WTC11 (cell line): Measurements from ENCODE around the gene ERP44. TPM values are rescaled to one million over a fixed set of nuclear protein-coding genes. Genes with fewer than 3 reads are reported as not detected.

Experiments
- ATAC-seq: fragments of 200-7000 bp; cut with Tn5 transposase; 2 replicates; pipeline ENCODE4 v1.10.0; 2021; ENCODE audit warnings: mild to moderate bottlenecking, moderate library complexity
- CTCF ChIA-PET: fragments of 300-600 bp; sonication (Branson Sonifier 250); formaldehyde crosslinking; loops from one replicate; lab custom pipeline; 2021; ENCODE audit warnings: antibody characterized with exemption; lab: Charles Lee
- POLR2A ChIA-PET: fragments of 350-600 bp; sonication (Branson Sonifier 250); formaldehyde crosslinking; loops from one replicate; lab custom pipeline; 2021; ENCODE audit warnings: antibody characterized with exemption; lab: Charles Lee
- DNase-seq: peaks from one replicate; pipeline ENCODE4 v3.0.0; 2021; ENCODE audit warnings: low spot score
- H3K27ac Mint-ChIP-seq: 2 replicates; pipeline ENCODE4 v1.8.0; 2021; ENCODE audit warnings: mixed read lengths
- H3K27me3 Mint-ChIP-seq: 2 replicates; pipeline ENCODE4 v1.8.0; 2021; ENCODE audit warnings: low read depth, mild to moderate bottlenecking, moderate library complexity, mixed read lengths
- H3K36me3 Mint-ChIP-seq: 2 replicates; pipeline ENCODE4 v1.8.0; 2021; ENCODE audit warnings: mixed read lengths
- H3K4me1 Mint-ChIP-seq: 2 replicates; pipeline ENCODE4 v1.8.0; 2022; ENCODE audit warnings: mixed read lengths
- H3K4me3 Mint-ChIP-seq: 2 replicates; pipeline ENCODE4 v1.8.0; 2021; ENCODE audit warnings: mild to moderate bottlenecking, moderate library complexity, mixed read lengths
- H3K9me3 Mint-ChIP-seq: 2 replicates; pipeline ENCODE4 v1.8.0; 2021; ENCODE audit warnings: mixed read lengths
- AFF4 ChIP-seq: sonication (generic); formaldehyde crosslinking; IDR thresholded peaks from 2 replicates; pipeline ENCODE4 v1.8.1; 2023; ENCODE audit warnings: mild to moderate bottlenecking, missing genetic modification reagents, borderline replicate concordance
- E2F4 ChIP-seq: sonication (generic); formaldehyde crosslinking; IDR thresholded peaks from 2 replicates; pipeline ENCODE4 v1.8.1; 2022; ENCODE audit warnings: low read depth, mild to moderate bottlenecking, moderate library complexity, missing genetic modification reagents, borderline replicate concordance
- ELF4 ChIP-seq: sonication (generic); formaldehyde crosslinking; IDR thresholded peaks from 2 replicates; pipeline ENCODE4 v1.8.1; 2022; ENCODE audit warnings: low read depth, mild to moderate bottlenecking, moderate library complexity, missing genetic modification reagents
- EMX1 ChIP-seq: fragments of 250-450 bp; sonication (Bioruptor Pico); IDR thresholded peaks from 2 replicates; pipeline ENCODE4 v1.8.0; 2021; ENCODE audit warnings: mild to moderate bottlenecking
- ETV6 ChIP-seq: sonication (generic); formaldehyde crosslinking; IDR thresholded peaks from 2 replicates; pipeline ENCODE4 v1.8.1; 2022; ENCODE audit warnings: mild to moderate bottlenecking, missing genetic modification reagents
- FOXP4 ChIP-seq: sonication (generic); formaldehyde crosslinking; IDR thresholded peaks from 2 replicates; pipeline ENCODE4 v1.8.0; 2022; ENCODE audit warnings: mild to moderate bottlenecking, missing genetic modification reagents
- IRF1 ChIP-seq: sonication (generic); formaldehyde crosslinking; IDR thresholded peaks from 2 replicates; pipeline ENCODE4 v1.8.0; 2023; ENCODE audit warnings: missing genetic modification reagents
- JUN ChIP-seq: sonication (generic); formaldehyde crosslinking; IDR thresholded peaks from 2 replicates; pipeline ENCODE4 v1.8.0; 2023; ENCODE audit warnings: mild to moderate bottlenecking, missing genetic modification reagents
- KAT7 ChIP-seq: sonication (generic); formaldehyde crosslinking; IDR thresholded peaks from 2 replicates; pipeline ENCODE4 v1.8.1; 2023; ENCODE audit warnings: missing genetic modification reagents, mild to moderate bottlenecking, borderline replicate concordance
- NFE2L1 ChIP-seq: sonication (generic); formaldehyde crosslinking; IDR thresholded peaks from 2 replicates; pipeline ENCODE4 v1.8.1; 2023; ENCODE audit warnings: missing genetic modification reagents
- NFYB ChIP-seq: sonication (generic); formaldehyde crosslinking; conservative IDR thresholded peaks from 2 replicates; pipeline ENCODE4 v1.8.0; 2022; ENCODE audit warnings: low read depth, missing genetic modification reagents
- OVOL2 ChIP-seq: fragments of 250-450 bp; sonication (Bioruptor Pico); IDR thresholded peaks from 2 replicates; pipeline ENCODE4 v1.9.0; 2021; ENCODE audit warnings: mild to moderate bottlenecking, borderline replicate concordance
- PRRX2 ChIP-seq: fragments of 250-450 bp; sonication (Bioruptor Pico); IDR thresholded peaks from 2 replicates; pipeline ENCODE4 v1.8.0; 2021; ENCODE audit warnings: mild to moderate bottlenecking
- RORB ChIP-seq: fragments of 250-450 bp; sonication (Bioruptor Pico); IDR thresholded peaks from 2 replicates; pipeline ENCODE4 v1.9.0; 2021; ENCODE audit warnings: mild to moderate bottlenecking
- SP1 ChIP-seq: sonication (generic); formaldehyde crosslinking; conservative IDR thresholded peaks from 2 replicates; pipeline ENCODE4 v1.8.1; 2022; ENCODE audit warnings: missing genetic modification reagents
- TP53 ChIP-seq: sonication (generic); formaldehyde crosslinking; IDR thresholded peaks from 2 replicates; pipeline ENCODE4 v1.8.1; 2023; ENCODE audit warnings: mild to moderate bottlenecking, missing genetic modification reagents
- USF1 ChIP-seq: sonication (generic); formaldehyde crosslinking; IDR thresholded peaks from 2 replicates; pipeline ENCODE4 v1.8.0; 2022; ENCODE audit warnings: mild to moderate bottlenecking, missing genetic modification reagents
- ZBTB43 ChIP-seq: sonication (generic); formaldehyde crosslinking; IDR thresholded peaks from 2 replicates; pipeline ENCODE4 v1.8.1; 2023; ENCODE audit warnings: mild to moderate bottlenecking, missing genetic modification reagents
- ZNF219 ChIP-seq: sonication (generic); formaldehyde crosslinking; IDR thresholded peaks from 2 replicates; pipeline ENCODE4 v1.8.0; 2023; ENCODE audit warnings: missing genetic modification reagents, mild to moderate bottlenecking, borderline replicate concordance
- ZNF232 ChIP-seq: sonication (generic); formaldehyde crosslinking; IDR thresholded peaks from 2 replicates; pipeline ENCODE4 v1.8.0; 2022; ENCODE audit warnings: mild to moderate bottlenecking, missing genetic modification reagents
- ZNF423 ChIP-seq: fragments of 250-450 bp; sonication (Bioruptor Pico); IDR thresholded peaks from 2 replicates; pipeline ENCODE4 v2.1.2; 2022; ENCODE audit warnings: mild to moderate bottlenecking, moderate library complexity
- ZNF512 ChIP-seq: sonication (generic); formaldehyde crosslinking; IDR thresholded peaks from 2 replicates; pipeline ENCODE4 v1.8.1; 2022; ENCODE audit warnings: missing genetic modification reagents, borderline replicate concordance
- total RNA-seq: library from RNA; stranded (reverse); gene quantifications from 3 replicates; pipeline ENCODE4 v1.2.3, GENCODE V29; 2021

The ERP44 gene
- total RNA-seq, 1 experiment from 2014 or later: 13.7 TPM

GRCh38 chr9:99971410-99971809 lies 127.4 kb downstream of the ERP44 start:
- ATAC-seq (no peak), DNase-seq (no peak)
- ChIA-PET POLR2A (interaction anchor here (1.4 kb wide), 1 partner anchor 27 kb away, joined by 3 read pairs; no protein-coding TSS in a partner anchor), CTCF (no interaction called here)
- no peak overlapping the region for H3K27ac Mint-ChIP-seq
- H3K36me3 Mint-ChIP-seq: peaks cover 5% of the 10 kb centered on the region
- peaks cover 21% of the 10 kb centered on the region for H3K4me1 Mint-ChIP-seq
- H3K9me3 Mint-ChIP-seq: no peaks in the 10 kb centered on the region
- TF ChIP-seq TP53 (no peak), IRF1 (no peak), ETV6 (CRISPR knock-in tag) (no peak), RORB (no peak), SP1 (CRISPR knock-in tag) (no peak), E2F4 (CRISPR knock-in tag) (no peak), ZNF423 (CRISPR knock-in tag) (no peak), EMX1 (CRISPR knock-in tag) (no peak), AFF4 (CRISPR knock-in tag) (no peak), NFYB (CRISPR knock-in tag) (no peak), ZNF219 (CRISPR knock-in tag) (no peak), JUN (no peak), OVOL2 (CRISPR knock-in tag) (no peak), KAT7 (CRISPR knock-in tag) (no peak), ZNF512 (CRISPR knock-in tag) (no peak), ZBTB43 (CRISPR knock-in tag) (no peak)
- H3K27me3 Mint-ChIP-seq: no peaks in the 10 kb centered on the region
- H3K4me3 Mint-ChIP-seq: no peak overlapping the region

GRCh38 chr9:99970481-99970880 lies 128.3 kb downstream of the ERP44 start:
- no peaks in the 10 kb centered on the region for H3K27me3 Mint-ChIP-seq
- POLR2A ChIA-PET: no interaction called here
- TF ChIP-seq ZNF232 (CRISPR knock-in tag) (no peak), ELF4 (CRISPR knock-in tag) (no peak), FOXP4 (CRISPR knock-in tag) (no peak), NFE2L1 (CRISPR knock-in tag) (no peak), USF1 (CRISPR knock-in tag) (no peak), KAT7 (CRISPR knock-in tag) (no peak), PRRX2 (CRISPR knock-in tag) (no peak)

More at GRCh38 chr9:99970481-99970880, 128.3 kb downstream of the ERP44 start:
- ATAC-seq (no peak), DNase-seq (no peak)
- no peaks in the 10 kb centered on the region for H3K9me3 Mint-ChIP-seq
- H3K4me3 Mint-ChIP-seq: no peak overlapping the region
- peaks cover 5% of the 10 kb centered on the region for H3K36me3 Mint-ChIP-seq
- H3K4me1 Mint-ChIP-seq: peaks cover 21% of the 10 kb centered on the region
- H3K27ac Mint-ChIP-seq: no peak overlapping the region
- CTCF ChIA-PET: no interaction called here
